Coronary artery (tissue), 2 donors: ENCODE measurements around the gene UBE2G2.

ENCODE experiments used
- DNase-seq: peaks from one replicate; pipeline ENCODE4 v3.0.0-alpha.2; 2017; ENCODE audit warnings: low spot score
- H3K27ac ChIP-seq, 2 donors: fragments of 200-600 bp; sonication (generic); one replicate each; pipeline ENCODE4 v1.5.1; 2016 to 2019
- H3K4me3 ChIP-seq: fragments of 200-600 bp; sonication (generic); 2 replicates; pipeline ENCODE4 v1.5.1; 2016; ENCODE audit warnings: mild to moderate bottlenecking, moderate library complexity
- CTCF ChIP-seq: fragments of 200-600 bp; sonication (generic); IDR thresholded peaks from one replicate; pipeline ENCODE4 v1.5.1; 2019; ENCODE audit warnings: antibody characterized with exemption

UBE2G2 gene

GRCh38 chr21:44760376-44760775 is 41.2 kb downstream of the UBE2G2 start:
- TF ChIP-seq CTCF, result no peak

GRCh38 chr21:44759628-44760285 is 41.9 kb downstream of the UBE2G2 start:
- no peak overlapping the region for H3K4me3 ChIP-seq
- peak; percentile 54 for DNase-seq
- H3K27ac ChIP-seq, result no peak overlapping the region
- TF ChIP-seq CTCF, result no peak

More at GRCh38 chr21:44760376-44760775, 41.2 kb downstream of the UBE2G2 start:
- Histone ChIP-seq H3K4me3 (no peak overlapping the region), H3K27ac (no peak overlapping the region)
- peak; percentile 54 for DNase-seq

- H3K27ac ChIP-seq, result no peak overlapping the region
- DNase-seq, result peak; percentile 50
- TF ChIP-seq CTCF, result no peak
- no peak overlapping the region for H3K4me3 ChIP-seq
Measured at GRCh38 chr21:44758781-44759627, 42.6 kb downstream of the UBE2G2 start.

- H3K4me3 ChIP-seq, result no peak overlapping the region
- no peak for TF ChIP-seq CTCF
- no peak overlapping the region for H3K27ac ChIP-seq
- DNase-seq, result no peak
Measured at GRCh38 chr21:44758141-44758561, 43.5 kb downstream of the UBE2G2 start.

- no peak overlapping the region for H3K27ac ChIP-seq
- DNase-seq, result no peak
- H3K4me3 ChIP-seq, result no peak overlapping the region
- TF ChIP-seq CTCF, result no peak
Measured at GRCh38 chr21:44757731-44758130, 43.9 kb downstream of the UBE2G2 start.

GRCh38 chr21:44756423-44757185 is 45.0 kb downstream of the UBE2G2 start:
- TF ChIP-seq CTCF, result no peak
- DNase-seq, result no peak

More at GRCh38 chr21:44756423-44757185, 45.0 kb downstream of the UBE2G2 start:
- Histone ChIP-seq H3K27ac (no peak overlapping the region), H3K4me3 (no peak overlapping the region)
